ENCODE results near the gene TMEM91.

GRCh38 chr19:41367848-41368301, 8.5 kb upstream of the TMEM91 start:
- TF ChIP-seq EZH2 (IDR thresholded peaks at IDR 0.05) (no peak), CTCF (IDR thresholded peaks at IDR 0.05) (no peak)

Measured in neural progenitor cell (in vitro differentiated cells).